Measurements from ENCODE around the gene VPS37B.

Gene VPS37B

DNA sequence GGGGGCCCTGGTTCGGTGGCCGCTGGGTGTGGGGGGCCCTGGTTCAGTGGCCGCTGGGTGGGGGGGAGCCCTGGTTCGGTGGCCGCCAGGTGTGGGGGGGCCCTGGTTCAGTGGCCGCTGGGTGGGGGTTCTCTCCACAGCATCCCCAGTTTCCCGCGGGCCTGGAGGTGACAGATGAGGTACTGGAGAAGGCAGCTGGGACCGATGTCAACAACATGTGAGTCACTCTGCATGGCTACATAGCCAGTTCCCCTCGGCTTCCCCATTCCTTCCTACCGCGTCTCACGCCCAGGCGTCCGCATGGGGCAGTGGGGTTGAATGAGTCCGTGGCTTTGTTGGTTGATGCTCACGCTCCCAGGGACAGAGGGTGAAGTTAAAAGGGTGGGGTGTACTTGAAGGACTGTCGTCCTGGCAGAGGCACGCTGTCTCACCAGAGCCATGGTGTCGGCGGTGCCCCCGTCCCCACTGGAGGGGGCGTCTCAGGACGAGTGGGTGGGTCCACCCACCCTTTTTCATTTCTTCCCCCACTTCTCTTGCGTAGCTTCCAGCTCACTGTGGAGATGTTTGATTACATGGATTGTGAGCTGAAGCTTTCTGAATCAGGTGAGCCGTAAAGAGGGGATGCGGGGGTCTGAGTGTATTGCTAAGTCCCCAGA, 45.1 kb downstream of the VPS37B start:
- FAIRE-seq, result no peak

DNA sequence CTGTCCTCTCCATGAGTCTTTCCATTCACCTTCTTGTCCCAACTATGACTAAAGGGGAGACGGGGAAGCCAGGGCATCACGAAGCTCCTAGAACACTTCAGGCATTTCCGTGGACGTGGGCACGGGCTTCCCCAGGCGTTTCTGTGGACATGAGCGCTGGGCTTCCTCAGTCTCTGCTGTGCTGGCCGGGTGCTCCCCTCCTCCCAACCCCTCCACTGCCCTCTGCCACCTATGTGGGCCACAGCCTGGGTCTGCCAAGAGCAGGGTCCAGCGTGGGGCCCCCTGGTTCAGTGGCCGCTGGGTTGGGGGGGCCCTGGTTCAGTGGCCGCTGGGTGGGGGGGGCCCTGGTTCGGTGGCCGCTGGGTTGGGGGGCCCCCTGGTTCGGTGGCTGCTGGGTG, 45.9 kb downstream of the VPS37B start:
- no peak for FAIRE-seq

DNA sequence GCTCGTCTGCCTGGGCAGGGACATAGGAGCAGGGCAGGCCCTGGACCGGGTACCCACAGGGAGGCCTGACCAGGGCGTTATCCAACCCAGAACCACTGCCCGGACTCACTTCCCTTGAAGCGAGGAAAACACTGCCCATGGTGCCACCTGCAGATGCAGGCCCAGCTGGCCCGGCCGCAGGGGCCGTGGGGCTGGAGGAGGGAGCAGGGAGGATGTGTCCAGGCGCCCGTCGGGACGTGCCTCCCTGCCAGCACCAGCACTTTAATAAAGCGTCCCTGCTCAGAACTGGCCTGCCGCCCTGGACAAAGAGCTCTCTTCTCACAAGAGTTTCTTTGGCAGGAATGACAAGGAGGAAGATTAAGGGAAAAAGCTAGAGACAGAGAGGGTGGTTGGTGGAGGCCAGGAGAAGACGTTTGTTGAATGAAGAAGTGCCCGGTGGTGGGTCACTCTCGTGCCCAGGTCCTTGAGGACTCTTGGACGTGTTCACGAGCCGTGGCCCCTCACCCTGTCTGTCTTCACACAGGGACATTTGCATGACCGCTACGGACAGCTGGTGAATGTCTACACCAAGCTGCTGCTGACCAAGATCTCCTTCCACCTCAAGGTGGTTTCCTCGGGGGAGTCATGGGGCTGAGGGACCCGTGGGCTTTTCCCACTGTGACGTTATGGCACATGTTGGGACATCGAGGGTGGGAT, 46.4 kb downstream of the VPS37B start:
- FAIRE-seq, result no peak

DNA sequence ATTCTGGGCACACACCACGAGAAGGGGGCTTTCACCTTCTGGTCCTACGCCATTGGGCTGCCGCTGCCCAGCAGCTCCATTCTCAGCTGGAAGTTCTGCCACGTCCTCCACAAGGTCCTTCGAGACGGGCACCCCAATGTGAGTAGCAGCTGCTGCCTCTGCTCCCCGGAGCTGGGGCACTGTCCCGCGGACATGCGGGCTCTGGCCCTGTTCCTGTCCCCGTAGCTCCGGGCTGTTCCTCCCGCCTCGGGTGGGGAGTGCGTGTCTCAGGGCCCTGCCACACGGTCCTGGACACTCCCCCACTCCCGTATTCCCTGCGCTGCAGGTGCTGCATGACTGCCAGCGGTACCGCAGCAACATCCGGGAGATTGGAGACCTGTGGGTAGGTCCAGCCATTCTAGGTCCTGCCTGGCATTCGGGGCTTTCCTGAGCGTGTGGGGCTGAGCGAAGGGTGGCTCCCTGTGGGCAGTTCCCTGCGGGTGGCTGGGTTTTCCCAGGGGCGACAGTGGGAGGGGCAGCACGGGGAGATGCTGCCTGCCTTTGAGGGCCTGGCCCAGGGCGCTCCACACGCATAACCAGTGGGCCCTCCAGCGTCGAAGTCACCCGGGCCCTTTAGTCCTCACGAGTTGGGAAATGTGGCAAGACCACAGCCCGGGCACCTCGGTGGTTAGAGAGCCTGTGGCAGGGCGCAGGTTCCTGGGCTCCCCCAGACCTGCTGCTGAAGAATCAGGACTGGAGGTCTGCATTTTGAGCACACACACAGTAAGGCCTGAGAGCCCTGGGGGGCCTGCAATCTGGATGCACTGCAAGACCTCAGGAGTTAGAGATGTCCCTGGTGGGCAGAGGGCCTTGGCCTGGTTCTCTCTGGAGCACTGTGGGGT, 47.2 kb downstream of the VPS37B start:
- no peak for FAIRE-seq

DNA sequence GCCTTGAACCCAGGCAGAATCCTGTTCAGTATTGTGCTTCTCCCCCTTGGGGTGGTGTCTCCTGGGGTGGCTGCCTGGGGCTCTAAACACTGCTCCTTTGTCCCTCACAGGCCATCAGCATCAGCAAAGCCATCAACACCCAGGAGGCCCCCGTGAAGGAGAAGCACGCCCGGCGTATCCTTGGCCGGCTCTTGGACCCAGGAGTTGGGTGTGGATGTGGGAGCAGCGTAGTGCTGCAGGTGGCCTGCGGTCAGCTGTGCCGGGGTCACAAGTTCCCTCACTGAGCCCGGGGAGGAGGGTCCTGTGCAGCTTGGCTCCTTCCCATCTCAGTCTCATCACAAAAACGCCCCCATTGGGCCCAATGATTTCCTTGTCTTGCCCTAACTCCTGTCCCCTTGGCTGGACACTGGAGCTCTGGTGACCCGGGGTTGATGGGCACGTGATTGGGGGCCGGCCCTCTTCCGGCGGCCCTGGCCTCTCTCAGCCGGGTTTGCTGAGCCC, 48.0 kb downstream of the VPS37B start:
- FAIRE-seq, result no peak

DNA sequence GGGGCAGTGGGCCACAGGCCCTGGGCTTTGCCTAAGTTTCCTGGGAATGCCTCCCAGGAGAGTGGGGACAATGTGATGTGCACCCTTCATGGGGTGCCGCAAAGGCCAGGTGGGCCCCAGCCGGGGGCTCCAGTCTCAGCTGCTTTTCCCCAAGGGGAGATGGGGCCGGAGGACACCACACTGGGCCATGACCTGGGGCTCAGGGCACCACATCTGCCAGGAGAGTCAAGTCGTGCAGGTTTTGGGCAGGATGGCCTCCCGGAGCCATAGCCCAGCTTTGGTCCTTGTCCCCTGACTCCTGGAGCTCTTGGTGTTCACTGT, 48.4 kb downstream of the VPS37B start:
- no peak for FAIRE-seq

DNA sequence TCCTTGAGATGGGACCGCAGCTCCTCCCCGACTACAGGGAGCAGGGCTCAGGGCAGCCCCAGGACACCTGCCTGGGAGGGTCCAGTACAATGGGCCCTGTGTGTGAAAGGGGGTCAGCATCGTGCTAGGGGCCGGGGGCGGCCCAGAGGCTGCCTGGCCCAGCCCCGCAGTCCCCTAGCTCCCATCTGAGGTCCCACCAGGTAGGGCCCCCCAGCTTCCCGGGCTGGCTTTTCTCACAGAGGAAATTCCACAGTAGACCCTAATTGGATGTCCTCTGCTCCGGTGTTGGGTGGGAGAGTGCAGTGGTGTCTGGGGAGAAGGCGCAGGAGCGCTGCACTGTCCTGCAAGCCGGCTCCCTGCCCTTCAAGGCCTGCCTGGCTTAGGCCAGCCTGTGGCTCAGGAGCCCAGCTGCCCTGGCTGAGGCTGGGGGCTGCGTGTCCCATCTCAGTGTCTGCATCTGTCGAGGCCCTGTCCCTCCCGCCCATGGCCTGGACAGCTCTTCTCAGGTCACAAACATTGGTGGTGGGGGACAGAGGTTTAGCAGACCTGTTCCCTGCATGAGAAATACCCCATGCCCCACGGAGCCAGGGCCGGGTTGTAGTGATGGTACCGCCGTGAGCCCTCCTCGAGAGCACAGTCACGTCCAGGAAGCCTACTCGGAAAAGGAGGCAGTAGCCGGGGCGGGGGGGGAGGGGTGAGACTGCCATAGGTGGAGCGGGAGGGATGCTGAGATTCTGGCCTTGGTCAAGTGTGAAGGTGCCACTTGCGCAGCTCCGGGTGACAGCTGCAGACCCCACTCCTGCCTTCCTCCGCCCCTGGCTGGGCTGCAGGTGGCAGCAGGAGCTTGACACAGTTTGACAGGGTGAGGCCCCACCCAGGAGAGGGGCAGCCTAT, 49.1 kb downstream of the VPS37B start:
- no peak for FAIRE-seq

DNA sequence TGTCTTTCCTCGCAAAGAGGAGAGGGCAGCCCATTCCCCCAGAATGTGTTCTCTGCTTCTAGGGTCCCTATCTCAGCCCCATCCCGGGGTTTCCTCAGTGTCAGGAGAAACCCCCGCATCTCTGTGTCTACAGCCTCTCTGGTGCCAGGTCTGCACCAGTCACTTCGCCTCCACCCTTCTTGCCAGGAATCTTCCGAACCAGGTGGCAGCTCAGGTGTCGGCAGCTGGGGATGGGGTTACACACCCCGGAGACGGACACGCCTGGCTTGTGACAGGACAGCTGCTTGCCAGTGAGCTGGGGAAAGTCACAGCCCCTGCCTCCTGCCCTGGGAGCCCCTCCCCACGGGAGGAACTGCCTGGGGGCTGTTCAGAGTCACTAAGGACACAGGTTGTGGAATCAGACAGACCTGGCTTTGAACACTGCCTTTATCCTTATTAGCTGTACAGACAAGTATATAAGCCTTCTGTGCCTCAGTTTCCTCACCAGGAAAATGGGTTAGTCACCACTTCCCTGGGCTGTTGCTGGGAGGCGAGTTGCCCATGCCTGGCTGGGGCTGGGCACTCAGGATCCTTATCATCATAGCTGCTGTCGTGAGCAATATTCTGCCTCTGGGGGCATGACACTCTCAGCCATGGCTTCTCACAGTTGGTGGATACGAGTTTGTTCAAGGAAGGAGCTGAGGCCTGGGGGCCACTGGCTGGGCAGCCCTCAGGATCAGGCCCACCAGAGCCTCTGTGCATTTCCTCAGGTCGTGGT, 49.9 kb downstream of the VPS37B start:
- FAIRE-seq, result no peak

DNA sequence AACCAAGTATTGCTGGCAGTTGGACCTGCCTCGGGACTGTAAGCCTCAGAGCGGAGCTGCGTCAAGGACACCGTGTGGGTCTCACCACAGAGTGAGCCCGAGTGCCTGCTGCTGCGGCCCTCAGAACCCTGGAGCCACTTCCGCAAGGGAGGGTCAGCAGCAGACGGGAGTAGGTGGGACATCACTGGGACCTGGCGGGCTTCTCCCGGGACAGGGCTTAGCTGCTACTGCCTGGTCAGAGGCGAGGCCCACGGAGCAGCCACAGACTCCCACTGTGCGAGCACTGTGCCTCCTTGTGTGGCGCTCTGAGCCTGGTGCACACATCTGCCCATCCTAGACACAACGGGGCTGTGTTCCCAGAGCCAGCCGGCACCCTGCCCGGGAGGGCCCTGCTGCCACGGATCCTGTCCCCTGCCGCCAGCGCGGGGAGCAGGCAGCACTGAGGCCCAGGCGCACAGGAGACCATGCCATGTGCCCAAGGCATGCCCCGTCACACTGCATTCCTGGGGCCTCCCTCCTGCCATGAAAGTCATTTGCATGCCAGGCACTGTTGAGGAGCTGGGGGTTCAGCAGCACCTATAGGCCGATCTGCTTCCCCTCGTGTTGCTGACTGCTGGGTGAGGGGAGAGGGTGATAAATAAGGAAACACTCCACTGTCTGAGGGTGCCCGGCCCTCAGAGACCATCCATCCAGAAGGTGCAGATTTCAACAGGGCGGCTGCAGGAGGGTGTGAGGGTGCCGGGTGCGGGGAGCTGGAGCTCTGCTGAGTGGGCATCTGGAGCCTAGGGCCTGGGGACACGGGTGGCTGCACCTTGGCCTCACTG, 50.7 kb downstream of the VPS37B start:
- no peak for FAIRE-seq

DNA sequence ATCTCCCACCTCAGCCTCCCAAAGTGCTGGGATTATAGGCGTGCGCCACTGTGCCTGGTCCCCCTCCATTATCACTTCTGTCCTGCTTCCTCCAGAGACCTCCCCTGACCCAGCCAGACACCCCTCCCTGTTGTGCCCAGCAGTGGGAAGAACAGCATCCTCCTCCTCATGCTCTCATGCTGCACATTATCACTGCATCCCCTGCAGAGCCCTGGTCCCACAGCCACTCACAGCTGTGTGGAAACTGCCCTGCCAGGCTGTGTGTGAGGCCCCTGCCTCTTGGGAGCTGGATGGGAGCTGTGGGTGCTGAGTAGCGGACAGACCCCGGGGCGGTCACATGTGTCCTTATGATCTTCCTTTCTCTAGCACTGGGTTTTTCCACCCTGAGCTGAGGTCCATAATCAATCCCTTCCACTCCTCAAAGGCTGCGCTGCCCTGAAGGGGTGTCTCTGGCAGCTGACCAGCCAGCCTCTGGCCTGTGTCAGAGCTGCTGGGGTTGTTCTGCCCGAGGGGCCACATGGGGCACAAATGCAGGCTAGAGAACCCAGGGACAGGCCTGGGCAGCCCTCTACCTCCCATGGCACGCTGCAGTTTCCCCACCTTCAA, 51.5 kb downstream of the VPS37B start:
- no peak for FAIRE-seq

DNA sequence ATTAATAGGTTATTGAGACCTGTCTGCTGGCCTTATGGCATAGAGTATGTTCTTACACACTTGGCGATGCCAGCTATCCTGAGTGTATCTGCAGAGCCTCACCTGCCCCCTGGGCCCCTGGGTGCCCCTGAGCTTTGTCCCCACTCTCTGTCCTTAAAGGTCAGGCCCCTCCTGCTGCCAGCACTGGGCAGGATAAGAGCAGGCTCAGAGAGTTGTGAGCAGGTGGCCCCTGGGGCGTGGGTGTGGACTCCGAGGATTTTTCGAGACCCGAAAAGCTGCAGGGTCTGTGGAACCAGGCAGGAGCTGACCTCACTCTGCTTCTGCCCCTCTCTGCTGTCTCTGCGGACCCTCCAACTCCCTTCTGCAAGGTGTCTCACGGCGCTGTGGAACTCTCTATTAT, 52.5 kb downstream of the VPS37B start:
- no peak for FAIRE-seq

DNA sequence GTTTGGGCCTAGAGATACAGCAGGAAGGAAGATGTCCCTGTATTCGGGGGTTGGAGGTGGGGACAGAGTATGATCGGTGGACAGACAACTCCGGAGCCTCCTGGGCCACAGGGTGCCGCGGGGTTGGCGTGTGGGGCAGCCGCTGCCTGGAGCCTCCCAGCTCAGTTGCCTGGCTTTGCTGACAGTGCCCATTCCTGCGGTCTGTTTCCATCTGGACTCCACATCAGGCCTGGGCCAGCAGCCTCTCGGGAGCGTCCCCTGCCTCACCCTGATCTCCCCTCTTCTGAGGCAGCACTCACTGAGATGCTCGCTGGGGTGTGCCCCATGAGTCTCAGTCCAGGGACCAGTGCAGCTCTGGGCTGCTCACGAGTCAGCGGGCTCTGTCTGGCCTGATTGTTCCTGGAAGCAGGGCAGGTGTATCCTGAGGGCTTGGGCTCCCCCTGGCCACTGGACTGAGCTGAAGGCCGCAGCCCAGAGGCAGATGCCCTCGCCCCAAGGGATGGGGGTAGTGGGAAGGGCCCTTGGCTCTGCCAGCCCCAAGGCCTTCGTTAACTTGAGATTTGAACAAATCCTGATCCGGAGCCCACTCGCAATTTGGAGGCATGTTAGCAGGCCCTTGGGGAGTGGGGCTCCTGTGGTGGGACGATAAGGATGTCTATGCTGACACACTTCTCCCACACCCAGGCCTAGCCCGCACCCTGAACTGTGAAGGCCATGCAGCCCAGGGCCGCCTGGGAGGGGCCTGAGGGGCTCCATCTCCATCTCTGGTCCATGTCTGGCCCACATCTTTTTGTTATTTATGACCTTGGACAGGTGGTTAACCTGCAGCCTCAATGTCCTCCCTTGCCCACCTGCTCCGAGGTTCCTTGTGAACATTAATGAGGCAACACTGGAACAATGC, 53.2 kb downstream of the VPS37B start:
- no peak for FAIRE-seq

DNA sequence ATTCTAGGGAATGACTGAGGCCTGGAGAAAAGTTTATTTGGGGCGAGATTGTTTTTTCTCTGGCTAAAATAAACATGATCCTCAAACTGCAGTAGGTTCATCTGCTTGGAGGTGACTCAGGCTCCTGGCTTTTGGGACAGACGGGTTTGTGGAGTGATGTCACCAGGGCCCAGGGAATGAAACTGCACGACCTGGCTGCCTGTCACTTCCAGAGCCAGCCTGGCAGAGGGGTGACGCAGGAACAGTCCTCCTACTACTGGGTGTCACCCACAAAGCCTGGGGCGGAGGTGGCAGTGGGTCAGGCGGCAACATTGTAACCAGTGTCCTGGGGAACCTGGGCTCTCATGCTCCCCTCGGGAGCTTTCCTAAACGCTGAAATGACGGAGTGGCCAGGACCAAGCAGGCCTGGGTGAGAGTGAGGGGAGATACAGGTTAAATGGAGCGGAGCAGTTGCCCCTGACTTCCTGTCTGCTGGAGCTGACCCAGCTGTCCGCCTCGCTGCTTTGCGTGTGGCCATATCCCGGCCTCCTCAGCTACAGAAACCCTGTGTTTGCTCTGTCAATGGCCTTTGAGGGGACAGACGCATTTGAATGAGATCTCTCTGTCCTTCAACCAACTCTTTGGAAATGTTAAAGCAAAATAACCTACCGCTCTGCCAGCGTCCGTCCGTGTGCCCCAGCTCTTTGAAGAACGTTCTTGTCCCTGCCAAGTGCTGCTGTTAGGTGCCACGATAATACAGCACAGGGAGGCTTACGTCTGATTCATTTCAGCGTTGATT, 54.2 kb downstream of the VPS37B start:
- peak; percentile 60 for FAIRE-seq

DNA sequence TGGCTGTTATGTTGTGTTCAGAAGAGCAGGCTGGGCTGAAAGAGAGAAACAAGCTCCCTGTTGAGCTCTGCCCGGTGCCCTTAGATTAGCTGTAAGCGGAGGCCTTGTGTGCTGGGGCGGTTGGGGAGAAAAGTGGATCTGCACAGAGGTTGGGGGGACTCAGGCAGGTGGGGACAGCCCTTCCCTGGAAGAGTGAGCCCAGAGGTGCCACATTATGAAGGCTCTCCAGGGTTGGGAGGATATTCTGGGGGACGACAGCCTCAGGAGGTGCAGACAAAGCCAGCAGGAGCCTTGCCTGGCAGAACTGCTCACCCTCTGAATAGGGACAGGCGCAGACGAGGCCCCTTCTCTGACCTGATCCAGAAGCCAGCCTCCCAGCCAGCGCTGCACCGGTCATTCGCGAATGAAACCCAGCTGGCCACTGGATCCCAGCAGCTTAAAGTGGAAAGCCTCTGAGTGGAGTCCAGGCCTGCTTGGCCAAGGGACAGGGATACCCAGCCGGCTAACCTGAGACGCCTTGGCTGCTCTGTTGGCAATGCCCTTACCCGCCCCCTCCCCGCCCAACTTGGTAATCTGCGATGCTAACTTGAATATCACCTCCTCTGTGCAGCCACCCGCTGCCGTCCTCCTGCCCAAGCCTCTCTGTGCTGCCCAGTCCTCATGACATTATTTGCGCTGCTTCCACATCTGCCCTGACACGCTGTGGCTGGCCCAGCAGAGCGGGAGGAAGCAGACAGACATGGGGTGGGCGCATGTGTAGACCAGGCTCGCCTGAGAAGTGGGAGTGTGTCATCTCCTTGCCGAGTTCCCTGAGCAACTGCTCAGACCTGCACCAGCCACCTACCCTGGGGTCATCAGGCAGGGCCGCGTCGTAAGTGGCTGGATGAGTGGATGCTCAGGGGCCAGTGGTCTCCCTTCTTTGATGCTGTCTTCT, 55.1 kb downstream of the VPS37B start:
- no peak for FAIRE-seq

DNA sequence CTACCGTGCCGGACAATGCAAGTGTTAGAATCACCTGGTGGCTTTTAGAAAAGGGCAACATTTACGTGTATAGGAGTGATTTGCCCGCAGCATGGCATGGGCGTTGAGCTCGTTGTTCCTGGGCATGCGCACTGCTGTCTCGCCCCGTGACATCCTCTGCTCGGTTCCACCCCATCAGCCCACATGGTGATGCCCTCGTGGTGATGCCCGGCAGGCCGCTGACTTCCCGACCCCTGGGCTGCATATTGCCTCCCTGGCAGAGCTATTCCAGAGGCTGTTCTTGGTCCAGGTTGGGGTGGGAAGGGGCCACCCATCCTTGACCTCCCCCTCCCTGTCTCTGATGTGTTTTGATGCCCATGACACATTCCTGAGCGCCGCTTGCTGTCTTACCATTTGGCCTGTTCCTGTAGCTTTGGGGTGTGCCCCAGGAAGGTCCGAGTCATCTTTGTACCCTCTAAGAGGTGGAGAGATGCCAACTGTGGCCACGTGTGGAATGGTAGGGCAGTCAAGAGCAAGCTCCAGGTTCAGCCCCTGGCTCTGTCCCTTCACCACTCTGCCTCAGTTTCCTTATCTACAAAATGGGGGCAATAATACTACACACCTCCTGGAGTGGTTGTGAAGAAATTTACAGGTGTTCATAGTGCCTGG, 55.9 kb downstream of the VPS37B start:
- no peak for FAIRE-seq

DNA sequence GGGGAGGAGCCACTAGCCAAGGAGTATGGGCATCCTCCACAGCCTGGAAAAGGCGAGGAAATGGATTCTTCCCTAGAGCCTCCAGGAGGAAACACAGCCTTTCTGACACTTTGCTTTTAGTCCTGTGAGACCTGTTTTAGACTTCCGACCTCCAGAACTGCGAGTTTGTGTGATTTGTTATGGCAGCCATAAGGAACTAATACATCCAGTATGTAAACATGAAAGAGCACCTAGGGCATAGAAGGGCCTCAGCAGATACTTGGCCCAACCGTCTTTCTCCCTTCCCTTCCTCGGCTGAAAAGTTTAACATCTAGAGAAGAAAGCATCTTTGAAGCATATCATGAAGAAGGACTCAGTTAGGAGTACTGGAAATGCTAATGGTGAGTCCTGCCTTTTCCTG, 57.1 kb downstream of the VPS37B start:
- no peak for FAIRE-seq

Measured in islet of Langerhans (tissue), 1 donor.